ENCODE results near the gene CCL2.

GRCh38 chr17:34257299-34257985, 2.4 kb downstream of the CCL2 start:
- TF ChIP-seq EP300 (IDR thresholded peaks at IDR 0.05; ENCODE audit: borderline replicate concordance in 1 of 2, low read depth in 2 of 2, low read length in 2 of 2) = no peak
- TF ChIP-seq, protein P1, sequence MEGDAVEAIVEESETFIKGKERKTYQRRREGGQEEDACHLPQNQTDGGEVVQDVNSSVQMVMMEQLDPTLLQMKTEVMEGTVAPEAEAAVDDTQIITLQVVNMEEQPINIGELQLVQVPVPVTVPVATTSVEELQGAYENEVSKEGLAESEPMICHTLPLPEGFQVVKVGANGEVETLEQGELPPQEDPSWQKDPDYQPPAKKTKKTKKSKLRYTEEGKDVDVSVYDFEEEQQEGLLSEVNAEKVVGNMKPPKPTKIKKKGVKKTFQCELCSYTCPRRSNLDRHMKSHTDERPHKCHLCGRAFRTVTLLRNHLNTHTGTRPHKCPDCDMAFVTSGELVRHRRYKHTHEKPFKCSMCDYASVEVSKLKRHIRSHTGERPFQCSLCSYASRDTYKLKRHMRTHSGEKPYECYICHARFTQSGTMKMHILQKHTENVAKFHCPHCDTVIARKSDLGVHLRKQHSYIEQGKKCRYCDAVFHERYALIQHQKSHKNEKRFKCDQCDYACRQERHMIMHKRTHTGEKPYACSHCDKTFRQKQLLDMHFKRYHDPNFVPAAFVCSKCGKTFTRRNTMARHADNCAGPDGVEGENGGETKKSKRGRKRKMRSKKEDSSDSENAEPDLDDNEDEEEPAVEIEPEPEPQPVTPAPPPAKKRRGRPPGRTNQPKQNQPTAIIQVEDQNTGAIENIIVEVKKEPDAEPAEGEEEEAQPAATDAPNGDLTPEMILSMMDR (IDR thresholded peaks at IDR 0.05; ENCODE audit: control extremely low read depth in 1 of 3, insufficient read depth in 1 of 3, low read depth in 1 of 3, low read length in 3 of 3) = no peak
- TF ChIP-seq TEAD4 (IDR thresholded peaks at IDR 0.05; ENCODE audit: low read depth, low read length) = no peak
- TF ChIP-seq GABPA (IDR thresholded peaks at IDR 0.05; ENCODE audit: borderline replicate concordance, insufficient read depth, low read length) = no peak
- no peak for TF ChIP-seq YY1 (IDR thresholded peaks at IDR 0.05; ENCODE audit: low read depth, low read length)
- TF ChIP-seq HDAC6 (IDR thresholded peaks at IDR 0.05; ENCODE audit: low read depth, low read length) = no peak
- TF ChIP-seq ATF2 (IDR thresholded peaks at IDR 0.05; ENCODE audit: low read length) = no peak
- TF ChIP-seq EZH2 (IDR thresholded peaks at IDR 0.05; ENCODE audit: low read depth, low read length, severe bottlenecking) = no peak
- TF ChIP-seq CREB1 (IDR thresholded peaks at IDR 0.05) = no peak
- no peak for TF ChIP-seq SRF (IDR thresholded peaks at IDR 0.05; ENCODE audit: low read depth, low read length)
- no peak for TF ChIP-seq SP1 (IDR thresholded peaks at IDR 0.05; ENCODE audit: low read depth, low read length)
